HepG2 (cell line): ENCODE measurements around the gene TTBK1. TPM values are rescaled to one million over a fixed set of nuclear protein-coding genes. Genes with fewer than 3 reads are reported as not detected.

Source experiments
- ASH2L ChIP-seq: fragments of 300-600, 200-600 bp; sonication (generic); IDR thresholded peaks from 2 replicates; pipeline ENCODE4 v1.7.0; 2017; ENCODE audit warnings: low read depth, mild to moderate bottlenecking, moderate library complexity, mixed read lengths, low read length; ENCODE audit not compliant: insufficient read length
- ATAD3A ChIP-seq: sonication (generic); formaldehyde crosslinking; IDR thresholded peaks from 2 replicates; pipeline ENCODE4 v1.4.0; 2020; ENCODE audit warnings: missing genetic modification reagents
- ATF7-NPFF ChIP-seq: sonication (generic); formaldehyde crosslinking; IDR thresholded peaks from 2 replicates; pipeline ENCODE4 v1.8.1; 2023; ENCODE audit warnings: mild to moderate bottlenecking, low read depth, missing genetic modification reagents, moderate library complexity
- CREBL2 ChIP-seq: sonication (generic); formaldehyde crosslinking; IDR thresholded peaks from 2 replicates; pipeline ENCODE4 v1.8.1; 2023; ENCODE audit warnings: missing genetic modification reagents, mild to moderate bottlenecking, borderline replicate concordance
- E2F2 ChIP-seq: sonication (generic); formaldehyde crosslinking; IDR thresholded peaks from 2 replicates; pipeline ENCODE4 v1.4.0; 2020; ENCODE audit warnings: missing genetic modification reagents, borderline replicate concordance
- EZH2 ChIP-seq: conservative IDR thresholded peaks from 2 replicates; pipeline ENCODE4 v1.6.1; 2012; ENCODE audit warnings: mild to moderate bottlenecking, low read depth, low read length, moderate library complexity
- GPN1 ChIP-seq: sonication (generic); formaldehyde crosslinking; IDR thresholded peaks from 2 replicates; pipeline ENCODE4 v1.5.1; 2020; ENCODE audit warnings: missing genetic modification reagents, borderline replicate concordance
- KMT2B ChIP-seq: IDR thresholded peaks from 2 replicates; pipeline ENCODE4 v1.6.1; 2016; ENCODE audit warnings: missing genetic modification reagents, missing compliant biosample characterization
- MIXL1 ChIP-seq: IDR thresholded peaks from 2 replicates; pipeline ENCODE4 v1.6.1; 2016
- NFYB ChIP-seq: sonication (generic); formaldehyde crosslinking; IDR thresholded peaks from 2 replicates; pipeline ENCODE4 v1.4.0; 2020; ENCODE audit warnings: missing genetic modification reagents
- ONECUT2 ChIP-seq: sonication (generic); formaldehyde crosslinking; IDR thresholded peaks from 2 replicates; pipeline ENCODE4 v1.4.0; 2020; ENCODE audit warnings: missing genetic modification reagents
- PAX8 ChIP-seq: sonication (generic); formaldehyde crosslinking; IDR thresholded peaks from 2 replicates; pipeline ENCODE4 v1.8.0; 2022; ENCODE audit warnings: mild to moderate bottlenecking, missing genetic modification reagents, borderline replicate concordance
- PLSCR1 ChIP-seq: sonication (generic); formaldehyde crosslinking; IDR thresholded peaks from 2 replicates; pipeline ENCODE4 v1.5.0; 2020; ENCODE audit warnings: missing genetic modification reagents, mild to moderate bottlenecking, borderline replicate concordance
- RORA ChIP-seq: sonication (generic); formaldehyde crosslinking; IDR thresholded peaks from 2 replicates; pipeline ENCODE4 v1.5.0; 2020; ENCODE audit warnings: mild to moderate bottlenecking, missing genetic modification reagents, moderate library complexity
- SALL2 ChIP-seq: sonication (generic); formaldehyde crosslinking; IDR thresholded peaks from 2 replicates; pipeline ENCODE4 v1.8.1; 2023; ENCODE audit warnings: mild to moderate bottlenecking, missing genetic modification reagents, inconsistent platforms
- XBP1 ChIP-seq: sonication (generic); formaldehyde crosslinking; IDR thresholded peaks from 2 replicates; pipeline ENCODE4 v1.5.0; 2020; ENCODE audit warnings: missing genetic modification reagents
- ZFP41 ChIP-seq: sonication (generic); formaldehyde crosslinking; IDR thresholded peaks from 2 replicates; pipeline ENCODE4 v1.4.0; 2020; ENCODE audit warnings: mild to moderate bottlenecking, missing genetic modification reagents, borderline replicate concordance
- ZNF280B ChIP-seq: sonication (generic); formaldehyde crosslinking; IDR thresholded peaks from 2 replicates; pipeline ENCODE4 v1.5.0; 2020; ENCODE audit warnings: missing genetic modification reagents, mild to moderate bottlenecking, borderline replicate concordance
- ZNF317 ChIP-seq: sonication (generic); formaldehyde crosslinking; IDR thresholded peaks from 2 replicates; pipeline ENCODE4 v1.5.0; 2020; ENCODE audit warnings: mild to moderate bottlenecking, missing genetic modification reagents
- ZSCAN22 ChIP-seq: sonication (generic); formaldehyde crosslinking; IDR thresholded peaks from 2 replicates; pipeline ENCODE4 v1.4.0; 2020; ENCODE audit warnings: mild to moderate bottlenecking, missing genetic modification reagents
- polyA plus RNA-seq, 8 experiments: library from polyadenylated mRNA; depleted of rRNA in 3 of 8; stranded (reverse) in 7 of 8; unstranded in 1 of 8; fragments of >200 nt; fragmentation: Illumina TruSeq in 4 of 8; extraction: Trizol in 4 of 8; gene quantifications; 2 replicates each; pipeline versions ENCODE4 v1.2.1 to v1.2.3, GENCODE V29; 2011 to 2016; ENCODE audit warnings: low read depth in 4 of 8, missing spikeins in 1 of 8, mixed read lengths in 1 of 8; ENCODE audit not compliant: insufficient read depth in 1 of 8
- total RNA-seq, 5 experiments: library from RNA; depleted of rRNA; stranded (reverse); fragments of >200 nt; fragmentation: Illumina TruSeq; extraction: Trizol; gene quantifications; 2 replicates each; pipeline ENCODE4 v1.2.3, GENCODE V29; 2016; ENCODE audit warnings: low read depth in 1 of 5
- TF ChIP-seq, protein P1 (sequence below): sonication (generic); formaldehyde crosslinking; conservative IDR thresholded peaks from 2 replicates; pipeline ENCODE4 v1.4.0; 2020; ENCODE audit warnings: missing genetic modification reagents
- TF ChIP-seq, protein P2 (sequence below): IDR thresholded peaks from 2 replicates; pipeline ENCODE4 v1.6.1; 2016; ENCODE audit warnings: low read depth, missing genetic modification reagents, missing compliant biosample characterization

TTBK1 gene
- total and polyA plus RNA-seq, 2 of the 13 experiments (the other 11 are each of a cell fraction or from before 2014, with no cell fraction given): 0.24 to 0.33 TPM

GRCh38 chr6:43277306-43277642, 34.0 kb downstream of the TTBK1 start (continued):
- TF ChIP-seq E2F2 (CRISPR knock-in tag) (0 out of 2 replicates have a peak, but pooled peaks have one; percentile 46), ZNF280B (CRISPR knock-in tag) (no peak), ONECUT2 (CRISPR knock-in tag) (no peak), PAX8 (CRISPR knock-in tag) (no peak), KMT2B (CRISPR knock-in tag) (no peak; the same call in 1 of the 2 replicates), ZNF317 (CRISPR knock-in tag) (no peak), NFYB (no peak), MIXL1 (CRISPR knock-in tag) (no peak), RORA (CRISPR knock-in tag) (no peak), ZFP41 (CRISPR knock-in tag) (no peak), ASH2L (no peak), SALL2 (CRISPR knock-in tag) (peak; percentile 66; the same call in 1 of the 2 replicates), EZH2 (no peak), PLSCR1 (CRISPR knock-in tag) (no peak), GPN1 (CRISPR knock-in tag) (no peak), ATAD3A (CRISPR knock-in tag) (no peak), XBP1 (CRISPR knock-in tag) (no peak), CREBL2 (CRISPR knock-in tag) (no peak), ZSCAN22 (CRISPR knock-in tag) (no peak), ATF7-NPFF (CRISPR knock-in tag) (no peak)
- TF ChIP-seq, protein P1, sequence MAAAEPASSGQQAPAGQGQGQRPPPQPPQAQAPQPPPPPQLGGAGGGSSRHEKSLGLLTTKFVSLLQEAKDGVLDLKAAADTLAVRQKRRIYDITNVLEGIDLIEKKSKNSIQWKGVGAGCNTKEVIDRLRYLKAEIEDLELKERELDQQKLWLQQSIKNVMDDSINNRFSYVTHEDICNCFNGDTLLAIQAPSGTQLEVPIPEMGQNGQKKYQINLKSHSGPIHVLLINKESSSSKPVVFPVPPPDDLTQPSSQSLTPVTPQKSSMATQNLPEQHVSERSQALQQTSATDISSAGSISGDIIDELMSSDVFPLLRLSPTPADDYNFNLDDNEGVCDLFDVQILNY (CRISPR knock-in tag): no peak
- TF ChIP-seq, protein P2, sequence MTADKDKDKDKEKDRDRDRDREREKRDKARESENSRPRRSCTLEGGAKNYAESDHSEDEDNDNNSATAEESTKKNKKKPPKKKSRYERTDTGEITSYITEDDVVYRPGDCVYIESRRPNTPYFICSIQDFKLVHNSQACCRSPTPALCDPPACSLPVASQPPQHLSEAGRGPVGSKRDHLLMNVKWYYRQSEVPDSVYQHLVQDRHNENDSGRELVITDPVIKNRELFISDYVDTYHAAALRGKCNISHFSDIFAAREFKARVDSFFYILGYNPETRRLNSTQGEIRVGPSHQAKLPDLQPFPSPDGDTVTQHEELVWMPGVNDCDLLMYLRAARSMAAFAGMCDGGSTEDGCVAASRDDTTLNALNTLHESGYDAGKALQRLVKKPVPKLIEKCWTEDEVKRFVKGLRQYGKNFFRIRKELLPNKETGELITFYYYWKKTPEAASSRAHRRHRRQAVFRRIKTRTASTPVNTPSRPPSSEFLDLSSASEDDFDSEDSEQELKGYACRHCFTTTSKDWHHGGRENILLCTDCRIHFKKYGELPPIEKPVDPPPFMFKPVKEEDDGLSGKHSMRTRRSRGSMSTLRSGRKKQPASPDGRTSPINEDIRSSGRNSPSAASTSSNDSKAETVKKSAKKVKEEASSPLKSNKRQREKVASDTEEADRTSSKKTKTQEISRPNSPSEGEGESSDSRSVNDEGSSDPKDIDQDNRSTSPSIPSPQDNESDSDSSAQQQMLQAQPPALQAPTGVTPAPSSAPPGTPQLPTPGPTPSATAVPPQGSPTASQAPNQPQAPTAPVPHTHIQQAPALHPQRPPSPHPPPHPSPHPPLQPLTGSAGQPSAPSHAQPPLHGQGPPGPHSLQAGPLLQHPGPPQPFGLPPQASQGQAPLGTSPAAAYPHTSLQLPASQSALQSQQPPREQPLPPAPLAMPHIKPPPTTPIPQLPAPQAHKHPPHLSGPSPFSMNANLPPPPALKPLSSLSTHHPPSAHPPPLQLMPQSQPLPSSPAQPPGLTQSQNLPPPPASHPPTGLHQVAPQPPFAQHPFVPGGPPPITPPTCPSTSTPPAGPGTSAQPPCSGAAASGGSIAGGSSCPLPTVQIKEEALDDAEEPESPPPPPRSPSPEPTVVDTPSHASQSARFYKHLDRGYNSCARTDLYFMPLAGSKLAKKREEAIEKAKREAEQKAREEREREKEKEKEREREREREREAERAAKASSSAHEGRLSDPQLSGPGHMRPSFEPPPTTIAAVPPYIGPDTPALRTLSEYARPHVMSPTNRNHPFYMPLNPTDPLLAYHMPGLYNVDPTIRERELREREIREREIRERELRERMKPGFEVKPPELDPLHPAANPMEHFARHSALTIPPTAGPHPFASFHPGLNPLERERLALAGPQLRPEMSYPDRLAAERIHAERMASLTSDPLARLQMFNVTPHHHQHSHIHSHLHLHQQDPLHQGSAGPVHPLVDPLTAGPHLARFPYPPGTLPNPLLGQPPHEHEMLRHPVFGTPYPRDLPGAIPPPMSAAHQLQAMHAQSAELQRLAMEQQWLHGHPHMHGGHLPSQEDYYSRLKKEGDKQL (CRISPR knock-in tag): no peak
